ENCODE results near the gene TIMM17B.
"Not testable (repeated sequence)": the region's sequence is repeated elsewhere in the genome, so short reads cannot be mapped to it uniquely, and the experiment has no call there.

GRCh38 chrX:48854121-48854804 lies 43.3 kb downstream of the TIMM17B start:
- TF ChIP-seq CTCF (IDR thresholded peaks at IDR 0.05; ENCODE audit: low read depth, low read length); EZH2phosphoT487 (IDR thresholded peaks at IDR 0.05; ENCODE audit: low read depth): not testable (repeated sequence)

All from OCI-LY3 (cell line).